Prostate gland (tissue), 2 donors: ENCODE data around the gene PGPEP1. TPM values are rescaled to one million over a fixed set of nuclear protein-coding genes. Genes with fewer than 3 reads are reported as not detected.

ENCODE experiments used
- DNase-seq: peaks from one replicate; pipeline ENCODE4 v3.0.0-alpha.2; 2019; ENCODE audit warnings: low spot score
- H3K27ac ChIP-seq, 2 donors: fragments of 200-600 bp; sonication (generic); 2 replicates each; pipeline ENCODE4 v1.5.1; 2017 to 2019
- H3K27me3 ChIP-seq: fragments of 200-600 bp; sonication (generic); replicated peaks from 2 replicates; pipeline ENCODE4 v1.5.1; 2019; ENCODE audit not compliant: insufficient read depth
- H3K36me3 ChIP-seq, 2 donors: fragments of 200-600 bp; sonication (generic); 1 replicate in 1 of 2; 2 replicates in 1 of 2; pipeline versions ENCODE4 v1.5.1 to v1.8.1; 2017 to 2019
- H3K4me1 ChIP-seq: fragments of 200-600 bp; sonication (generic); replicated peaks from 2 replicates; pipeline ENCODE4 v1.5.1; 2019
- H3K4me3 ChIP-seq, 2 donors: fragments of 200-600 bp; sonication (generic); 2 replicates each; pipeline ENCODE4 v1.5.1; 2017 to 2019
- H3K9me3 ChIP-seq: fragments of 200-600 bp; sonication (generic); 2 replicates; pipeline ENCODE4 v1.5.1; 2017
- POLR2A ChIP-seq: fragments of 450-650 bp; IDR thresholded peaks from one replicate; pipeline ENCODE4 v1.6.1; 2016; ENCODE audit warnings: antibody characterized with exemption, mild to moderate bottlenecking
- POLR2AphosphoS5 ChIP-seq: sonication (generic); formaldehyde crosslinking; IDR thresholded peaks from one replicate; pipeline ENCODE4 v1.6.1; 2017; ENCODE audit warnings: antibody characterized with exemption
- WGBS: methylation state at CpG from one replicate; pipeline ENCODE4 v1.1.5; 2018; 5-methylcytosine and 5-hydroxymethylcytosine counted together
- intact Hi-C: fragments of 100-400 bp; cut with DNase I; formaldehyde crosslinking; loops from one replicate; pipeline ENCODE4 v1.14.2; 2022
- total RNA-seq, 2 donors: library from RNA; depleted of rRNA; stranded (reverse); fragments of >200 nt; gene quantifications; one replicate each; pipeline ENCODE4 v1.1.0, GENCODE V29; 2016
- TF ChIP-seq, protein P1 (sequence below), 4 experiments: fragments of 200-600 bp in 2 of 4; fragments of 450-650 bp in 2 of 4; sonication (generic) in 2 of 4; IDR thresholded peaks; 1 replicate in 3 of 4; 2 replicates in 1 of 4; pipeline ENCODE4 v1.5.1; 2016 to 2019; ENCODE audit warnings: antibody characterized with exemption in 4 of 4, mild to moderate bottlenecking in 2 of 4, moderate library complexity in 2 of 4

PGPEP1 gene, protein sequence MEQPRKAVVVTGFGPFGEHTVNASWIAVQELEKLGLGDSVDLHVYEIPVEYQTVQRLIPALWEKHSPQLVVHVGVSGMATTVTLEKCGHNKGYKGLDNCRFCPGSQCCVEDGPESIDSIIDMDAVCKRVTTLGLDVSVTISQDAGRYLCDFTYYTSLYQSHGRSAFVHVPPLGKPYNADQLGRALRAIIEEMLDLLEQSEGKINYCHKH
- total RNA-seq: 10 to 100 TPM; 18.0 to 37.3 TPM

DNA sequence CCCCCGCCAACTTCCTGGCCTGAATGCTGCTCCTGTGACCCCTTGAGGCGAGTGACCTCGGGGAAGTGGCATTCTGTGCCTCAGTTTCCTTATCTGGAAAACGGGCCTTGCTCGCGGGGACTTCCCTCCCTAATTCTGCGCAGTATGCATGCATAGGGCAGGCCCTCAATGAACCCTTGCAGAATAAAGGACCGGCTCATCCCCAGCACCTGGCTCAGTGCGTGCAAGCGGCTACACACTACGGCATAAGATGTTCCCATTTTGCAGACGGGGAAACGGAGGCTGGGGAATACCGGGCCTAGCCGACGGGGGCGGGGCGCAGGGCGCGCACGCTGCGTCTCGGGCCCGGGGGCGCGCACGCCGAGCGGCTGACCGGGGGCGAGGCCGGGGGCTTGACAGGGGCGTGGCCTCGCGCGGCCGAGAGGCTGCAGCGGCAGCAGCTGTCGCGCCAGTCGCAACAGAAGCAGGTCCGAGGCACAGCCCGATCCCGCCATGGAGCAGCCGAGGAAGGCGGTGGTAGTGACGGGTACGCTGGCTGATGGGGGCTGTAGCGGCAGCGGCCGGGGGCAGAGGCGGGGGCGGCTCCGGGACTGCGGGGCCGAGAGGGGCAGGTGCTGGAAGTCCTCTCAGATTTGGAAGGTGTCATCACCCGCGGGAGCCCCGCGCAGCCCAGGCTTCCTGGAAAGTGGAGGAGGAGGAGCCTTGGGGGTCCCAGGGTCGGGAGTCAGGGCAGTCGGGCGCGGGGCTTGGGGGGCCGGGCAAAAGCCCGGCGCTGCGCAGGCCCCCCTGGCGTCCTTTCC is at the start of gene PGPEP1:
TSS of gene PGPEP1 (plus strand) at position 409 of the 800 bp plus-strand sequence. CDS start at position 493, 84 bp downstream.
- intact Hi-C loops: no loop called here

GRCh38 chr19:18291019-18291524 is 49.3 kb upstream of the PGPEP1 start:
- peak overlapping the region; percentile 97 to 98 for H3K27ac ChIP-seq
- intact Hi-C loops: no loop called here
- no peaks in the 10 kb centered on the region for H3K9me3 ChIP-seq
- H3K4me1 ChIP-seq: no peaks in the 10 kb centered on the region
- no peaks in the 10 kb centered on the region for H3K27me3 ChIP-seq
- H3K4me3 ChIP-seq: peak overlapping the region; percentile 61 to 65
- H3K36me3 ChIP-seq: no peaks in the 10 kb centered on the region
- TF ChIP-seq POLR2AphosphoS5: no peak
- TF ChIP-seq POLR2A: no peak
- TF ChIP-seq, protein P1, sequence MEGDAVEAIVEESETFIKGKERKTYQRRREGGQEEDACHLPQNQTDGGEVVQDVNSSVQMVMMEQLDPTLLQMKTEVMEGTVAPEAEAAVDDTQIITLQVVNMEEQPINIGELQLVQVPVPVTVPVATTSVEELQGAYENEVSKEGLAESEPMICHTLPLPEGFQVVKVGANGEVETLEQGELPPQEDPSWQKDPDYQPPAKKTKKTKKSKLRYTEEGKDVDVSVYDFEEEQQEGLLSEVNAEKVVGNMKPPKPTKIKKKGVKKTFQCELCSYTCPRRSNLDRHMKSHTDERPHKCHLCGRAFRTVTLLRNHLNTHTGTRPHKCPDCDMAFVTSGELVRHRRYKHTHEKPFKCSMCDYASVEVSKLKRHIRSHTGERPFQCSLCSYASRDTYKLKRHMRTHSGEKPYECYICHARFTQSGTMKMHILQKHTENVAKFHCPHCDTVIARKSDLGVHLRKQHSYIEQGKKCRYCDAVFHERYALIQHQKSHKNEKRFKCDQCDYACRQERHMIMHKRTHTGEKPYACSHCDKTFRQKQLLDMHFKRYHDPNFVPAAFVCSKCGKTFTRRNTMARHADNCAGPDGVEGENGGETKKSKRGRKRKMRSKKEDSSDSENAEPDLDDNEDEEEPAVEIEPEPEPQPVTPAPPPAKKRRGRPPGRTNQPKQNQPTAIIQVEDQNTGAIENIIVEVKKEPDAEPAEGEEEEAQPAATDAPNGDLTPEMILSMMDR (IDR thresholded peaks at IDR 0.05): no peak
- 52% methylated on average over 20 of the region's 21 CpGs for WGBS
- no peak for DNase-seq

More for the DNA sequence above, at the start of gene PGPEP1:
- TF ChIP-seq, protein P1 (IDR thresholded peaks at IDR 0.05): peak in 2 of 4 experiments; percentile 19 to 28
- TF ChIP-seq POLR2A (peak; percentile 77), POLR2AphosphoS5 (no peak)
- Histone ChIP-seq H3K4me1 (no peaks in the 10 kb centered on the region), H3K9me3 (no peaks in the 10 kb centered on the region), H3K36me3 (no peaks in the 10 kb centered on the region), H3K27me3 (no peaks in the 10 kb centered on the region), H3K27ac (peak within 1 kb of the TSS; percentile 79 to 87), H3K4me3 (peak within 1 kb of the TSS; percentile 87 to 98)
- WGBS: 9% methylated on average over 45 of the region's 69 CpGs
- peak; percentile 60 for DNase-seq

- H3K27ac ChIP-seq: peak overlapping the region; percentile 97 to 98
- H3K9me3 ChIP-seq: no peaks in the 10 kb centered on the region
- 1% methylated on average over 73 of the region's 75 CpGs for WGBS
- TF ChIP-seq, protein P1 (IDR thresholded peaks at IDR 0.05): peak in 1 of 4 experiments; percentile 7
- TF ChIP-seq POLR2AphosphoS5 (peak; percentile 85), POLR2A (peak; percentile 49)
- intact Hi-C loops: no loop called here
- no peaks in the 10 kb centered on the region for H3K4me1 ChIP-seq
- peak; percentile 78 for DNase-seq
- H3K27me3 ChIP-seq: no peaks in the 10 kb centered on the region
- no peaks in the 10 kb centered on the region for H3K36me3 ChIP-seq
- H3K4me3 ChIP-seq: peak overlapping the region; percentile 61 to 65
Measured at GRCh38 chr19:18291590-18292461, 48.6 kb upstream of the PGPEP1 start.

GRCh38 chr19:18292462-18292809 is 48.0 kb upstream of the PGPEP1 start:
- no peak for TF ChIP-seq POLR2A
- no peak for TF ChIP-seq POLR2AphosphoS5
- TF ChIP-seq, protein P1 (IDR thresholded peaks at IDR 0.05): no peak
- no peaks in the 10 kb centered on the region for H3K9me3 ChIP-seq
- no peaks in the 10 kb centered on the region for H3K4me1 ChIP-seq
- peak overlapping the region; percentile 61 to 65 for H3K4me3 ChIP-seq
- peak; percentile 60 for DNase-seq
- intact Hi-C loops: no loop called here
- peak overlapping the region; percentile 97 to 98 for H3K27ac ChIP-seq
- WGBS: under 1% methylated on average over 20 of the region's 20 CpGs
- no peaks in the 10 kb centered on the region for H3K27me3 ChIP-seq
- no peaks in the 10 kb centered on the region for H3K36me3 ChIP-seq
